DND-41 (cell line): Measurements from ENCODE around the gene KRTAP9-4.
"Not testable (repeated sequence)": the region's sequence is repeated elsewhere in the genome, so short reads cannot be mapped to it uniquely, and the experiment has no call there.

ENCODE experiments used
- ATAC-seq: fragments of 200-7000 bp; cut with Tn5 transposase; 3 replicates; pipeline ENCODE4 v1.9.1; 2021; ENCODE audit warnings: low read depth; ENCODE audit not compliant: insufficient read depth
- DNase-seq: peaks from one replicate; pipeline ENCODE4 v3.0.0-alpha.2; 2020
- H2AFZ ChIP-seq: 2 replicates; pipeline ENCODE4 v1.6.0; 2012; ENCODE audit warnings: low read depth, low read length
- H3K27ac ChIP-seq: 2 replicates; pipeline ENCODE4 v1.5.1; 2012; ENCODE audit warnings: low read length, inconsistent platforms
- H3K27me3 ChIP-seq: fragments of 200-600 bp; sonication (generic); 2 replicates; pipeline ENCODE4 v1.6.0; 2012; ENCODE audit warnings: low read length, mild to moderate bottlenecking, inconsistent platforms; ENCODE audit not compliant: insufficient read depth, poor library complexity
- H3K36me3 ChIP-seq: 2 replicates; pipeline ENCODE4 v1.5.1; 2012; ENCODE audit warnings: low read length, inconsistent platforms; ENCODE audit not compliant: insufficient read depth
- H3K4me1 ChIP-seq: 2 replicates; pipeline ENCODE4 v1.5.1; 2012; ENCODE audit warnings: mild to moderate bottlenecking, low read length; ENCODE audit not compliant: insufficient read depth
- H3K4me2 ChIP-seq: 2 replicates; pipeline ENCODE4 v1.6.0; 2012; ENCODE audit warnings: mild to moderate bottlenecking, moderate library complexity, low read length, inconsistent platforms; ENCODE audit not compliant: insufficient read depth
- H3K4me3 ChIP-seq, 2 experiments: fragments of 200-600 bp in 1 of 2; shearing (Covaris generic) in 1 of 2; 2 replicates each; pipeline ENCODE4 v1.5.1; 2012 to 2016; ENCODE audit warnings: inconsistent platforms in 2 of 2, low read length in 2 of 2, mild to moderate bottlenecking in 2 of 2, low read depth in 1 of 2, moderate library complexity in 1 of 2
- H3K79me2 ChIP-seq: 2 replicates; pipeline ENCODE4 v1.6.0; 2012; ENCODE audit warnings: low read length, inconsistent platforms; ENCODE audit not compliant: insufficient read depth
- H3K9ac ChIP-seq: 2 replicates; pipeline ENCODE4 v1.6.0; 2012; ENCODE audit warnings: low read depth, mild to moderate bottlenecking, inconsistent platforms, low read length, moderate library complexity
- H3K9me3 ChIP-seq: 2 replicates; pipeline ENCODE4 v1.5.1; 2012; ENCODE audit warnings: low read length, moderate library complexity, mild to moderate bottlenecking, inconsistent platforms; ENCODE audit not compliant: insufficient read depth, severe bottlenecking
- H4K20me1 ChIP-seq: 2 replicates; pipeline ENCODE4 v1.6.0; 2012; ENCODE audit warnings: low read length; ENCODE audit not compliant: insufficient read depth
- EZH2 ChIP-seq: IDR thresholded peaks from 3 replicates; pipeline ENCODE4 v1.6.1; 2012; ENCODE audit warnings: borderline replicate concordance, low read depth, mild to moderate bottlenecking, moderate library complexity, low read length, inconsistent platforms; ENCODE audit not compliant: severe bottlenecking
- TF ChIP-seq, protein P1 (sequence below): IDR thresholded peaks from 2 replicates; pipeline ENCODE4 v1.5.1; 2012; ENCODE audit warnings: borderline replicate concordance, low read length, moderate library complexity, mild to moderate bottlenecking; ENCODE audit not compliant: poor library complexity, severe bottlenecking; ENCODE audit errors: extremely low read depth

Gene KRTAP9-4

DNA sequence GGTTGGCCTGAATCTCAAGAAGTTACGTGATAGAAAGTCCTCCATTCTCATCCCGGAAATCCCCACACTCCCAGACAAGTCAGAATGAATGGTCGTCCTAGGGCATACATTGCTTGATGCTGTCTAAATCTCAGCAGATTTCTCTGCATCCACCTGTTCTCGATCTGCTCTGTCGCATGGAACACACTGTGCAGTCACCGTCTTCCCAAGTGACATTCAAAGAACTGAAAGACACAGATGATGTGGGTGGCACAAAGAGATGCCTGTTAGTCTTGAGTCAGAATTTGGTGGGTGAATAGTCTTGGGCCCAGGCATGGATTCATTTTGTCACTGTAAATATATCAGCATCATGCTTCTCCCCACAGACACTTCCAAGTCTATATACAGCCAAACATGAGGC lies 17.8 kb upstream of the KRTAP9-4 start:
- Histone ChIP-seq H3K9me3 (no peaks in the 10 kb centered on the region), H3K4me1 (no peaks in the 10 kb centered on the region), H3K9ac (no peak overlapping the region), H3K79me2 (no peaks in the 10 kb centered on the region), H3K36me3 (no peaks in the 10 kb centered on the region), H3K27ac (no peak overlapping the region), H4K20me1 (no peaks in the 10 kb centered on the region), H3K4me3 (no peak overlapping the region), H3K27me3 (peaks cover 13% of the 10 kb centered on the region), H2AFZ (no peak overlapping the region), H3K4me2 (no peak overlapping the region)
- DNase-seq (no peak), ATAC-seq (no peak)
- no peak for TF ChIP-seq EZH2
- TF ChIP-seq, protein P1, sequence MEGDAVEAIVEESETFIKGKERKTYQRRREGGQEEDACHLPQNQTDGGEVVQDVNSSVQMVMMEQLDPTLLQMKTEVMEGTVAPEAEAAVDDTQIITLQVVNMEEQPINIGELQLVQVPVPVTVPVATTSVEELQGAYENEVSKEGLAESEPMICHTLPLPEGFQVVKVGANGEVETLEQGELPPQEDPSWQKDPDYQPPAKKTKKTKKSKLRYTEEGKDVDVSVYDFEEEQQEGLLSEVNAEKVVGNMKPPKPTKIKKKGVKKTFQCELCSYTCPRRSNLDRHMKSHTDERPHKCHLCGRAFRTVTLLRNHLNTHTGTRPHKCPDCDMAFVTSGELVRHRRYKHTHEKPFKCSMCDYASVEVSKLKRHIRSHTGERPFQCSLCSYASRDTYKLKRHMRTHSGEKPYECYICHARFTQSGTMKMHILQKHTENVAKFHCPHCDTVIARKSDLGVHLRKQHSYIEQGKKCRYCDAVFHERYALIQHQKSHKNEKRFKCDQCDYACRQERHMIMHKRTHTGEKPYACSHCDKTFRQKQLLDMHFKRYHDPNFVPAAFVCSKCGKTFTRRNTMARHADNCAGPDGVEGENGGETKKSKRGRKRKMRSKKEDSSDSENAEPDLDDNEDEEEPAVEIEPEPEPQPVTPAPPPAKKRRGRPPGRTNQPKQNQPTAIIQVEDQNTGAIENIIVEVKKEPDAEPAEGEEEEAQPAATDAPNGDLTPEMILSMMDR = no peak

DNA sequence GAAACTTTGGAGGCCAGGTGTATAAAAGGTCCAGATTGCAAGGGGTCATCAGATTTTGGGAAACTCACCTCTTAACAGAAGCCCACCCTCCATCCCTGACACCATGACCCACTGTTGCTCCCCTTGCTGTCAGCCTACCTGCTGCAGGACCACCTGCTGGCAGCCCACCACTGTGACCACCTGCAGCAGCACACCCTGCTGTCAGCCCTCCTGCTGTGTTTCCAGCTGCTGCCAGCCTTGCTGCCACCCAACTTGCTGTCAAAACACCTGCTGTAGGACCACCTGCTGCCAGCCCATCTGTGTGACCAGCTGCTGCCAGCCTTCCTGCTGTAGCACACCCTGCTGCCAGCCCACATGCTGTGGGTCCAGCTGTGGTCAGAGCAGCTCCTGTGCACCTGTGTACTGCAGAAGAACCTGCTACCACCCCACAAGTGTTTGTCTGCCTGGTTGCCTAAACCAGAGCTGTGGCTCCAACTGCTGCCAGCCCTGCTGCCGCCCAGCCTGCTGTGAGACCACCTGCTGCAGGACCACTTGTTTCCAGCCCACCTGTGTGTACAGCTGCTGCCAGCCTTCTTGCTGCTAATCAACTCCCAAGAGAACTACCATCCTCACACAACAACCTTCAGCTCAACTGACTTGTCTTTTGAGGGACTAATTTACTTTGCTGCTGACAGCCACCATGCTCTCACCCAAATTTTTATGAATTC lies 16.9 kb upstream of the KRTAP9-4 start, which contains the start of gene KRTAP9-3:
Gene KRTAP9-3, plus strand, starts transcription at position 51 of the 707 bp plus-strand sequence. Its CDS starts 53 bp downstream, at position 104.
- H3K4me3 ChIP-seq, H3K9me3 ChIP-seq, H4K20me1 ChIP-seq, H3K4me2 ChIP-seq, H3K79me2 ChIP-seq, H3K4me1 ChIP-seq, H3K27ac ChIP-seq, DNase-seq, H3K36me3 ChIP-seq, H2AFZ ChIP-seq, ATAC-seq, H3K9ac ChIP-seq: not testable (repeated sequence)
- peaks cover 13% of the 10 kb centered on the region for H3K27me3 ChIP-seq

DNA sequence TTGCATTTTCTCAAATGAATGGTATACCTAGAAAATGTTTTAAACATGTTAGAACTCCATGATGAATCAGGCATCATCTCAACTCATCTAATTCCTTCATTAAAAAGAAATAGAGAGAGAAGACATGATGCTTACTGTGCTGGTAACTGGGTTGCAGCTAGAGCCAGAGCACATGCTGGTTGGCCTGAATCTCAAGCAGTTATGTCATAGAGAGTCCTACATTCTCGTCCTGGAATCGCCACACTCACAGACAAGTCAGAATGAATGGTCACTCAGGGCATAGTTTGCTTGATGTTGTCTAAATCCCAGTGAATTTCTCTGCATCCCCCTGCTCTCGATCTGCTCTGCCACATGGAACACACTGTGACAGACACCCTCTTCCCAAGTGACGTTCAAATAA lies 12.4 kb upstream of the KRTAP9-4 start:
- not testable (repeated sequence) for H3K4me2 ChIP-seq, H3K9me3 ChIP-seq, H3K27me3 ChIP-seq, H2AFZ ChIP-seq, H3K9ac ChIP-seq, H3K36me3 ChIP-seq, ATAC-seq, H3K27ac ChIP-seq, DNase-seq, H3K4me1 ChIP-seq, H3K79me2 ChIP-seq, H4K20me1 ChIP-seq, H3K4me3 ChIP-seq

DNA sequence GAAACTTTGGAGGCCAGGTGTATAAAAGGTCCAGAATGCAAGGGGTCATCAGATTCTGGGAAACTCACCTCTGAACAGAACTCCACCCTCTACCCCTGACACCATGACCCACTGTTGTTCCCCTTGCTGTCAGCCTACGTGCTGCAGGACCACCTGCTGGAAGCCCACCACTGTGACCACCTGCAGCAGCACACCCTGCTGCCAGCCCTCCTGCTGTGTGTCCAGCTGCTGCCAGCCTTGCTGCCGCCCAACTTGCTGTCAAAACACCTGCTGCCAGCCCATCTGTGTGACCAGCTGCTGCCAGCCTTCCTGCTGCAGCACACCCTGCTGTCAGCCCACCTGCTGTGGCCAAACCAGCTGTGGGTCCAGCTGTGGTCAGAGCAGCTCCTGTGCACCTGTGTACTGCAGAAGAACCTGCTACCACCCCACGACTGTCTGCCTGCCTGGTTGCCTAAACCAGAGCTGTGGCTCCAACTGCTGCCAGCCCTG lies 11.5 kb upstream of the KRTAP9-4 start, which contains the start of gene KRTAP9-8:
Gene KRTAP9-8, plus strand, starts transcription at position 51 of the 489 bp plus-strand sequence. Its CDS starts 53 bp downstream, at position 104.
- H4K20me1 ChIP-seq, H3K4me2 ChIP-seq, H3K4me3 ChIP-seq, DNase-seq, H3K9me3 ChIP-seq, ATAC-seq, H3K27me3 ChIP-seq, H3K27ac ChIP-seq, H3K9ac ChIP-seq, H3K79me2 ChIP-seq, H3K36me3 ChIP-seq, H3K4me1 ChIP-seq, H2AFZ ChIP-seq: not testable (repeated sequence)

DNA sequence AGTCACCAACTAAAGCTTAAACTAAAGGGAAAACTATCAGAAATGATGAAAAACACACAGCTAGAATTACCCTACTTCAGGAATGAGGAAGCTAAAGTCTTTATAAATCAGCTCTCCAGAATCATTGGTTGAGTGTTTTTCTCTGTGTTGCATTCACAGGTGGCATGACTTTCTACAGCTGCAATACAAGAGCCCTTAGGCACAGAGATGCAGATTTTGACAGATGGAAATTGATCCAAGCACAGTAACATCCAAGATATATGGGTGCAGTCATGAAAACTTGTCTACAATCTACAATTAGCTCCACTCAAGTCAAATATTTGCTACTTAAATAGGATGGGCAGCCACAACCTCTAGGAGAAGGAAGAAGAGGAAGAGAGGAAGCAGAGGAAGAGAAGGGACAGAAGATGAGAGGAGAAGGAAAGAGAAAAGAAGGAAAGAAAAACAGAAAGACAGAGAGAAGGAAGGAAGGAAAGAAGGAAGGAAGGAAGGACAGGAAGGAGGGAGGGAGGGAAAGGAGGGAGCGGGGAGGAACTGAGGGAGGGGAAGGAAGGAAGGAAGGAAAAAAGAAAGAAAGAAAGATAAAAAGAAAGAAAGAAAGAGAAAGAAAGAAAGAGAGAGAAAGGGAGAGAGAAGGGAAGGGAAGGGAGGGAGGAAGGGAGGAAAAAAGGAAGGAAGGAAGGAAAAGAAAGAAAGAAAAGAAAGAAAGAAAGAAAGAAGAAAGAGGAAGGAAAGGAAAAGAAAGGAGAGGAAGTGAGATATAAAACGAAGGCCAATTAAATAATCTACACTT lies 2.3 kb upstream of the KRTAP9-4 start:
- not testable (repeated sequence) for H3K36me3 ChIP-seq, H3K9ac ChIP-seq, H2AFZ ChIP-seq, H3K9me3 ChIP-seq, DNase-seq, ATAC-seq, H3K27ac ChIP-seq, H3K4me2 ChIP-seq, H3K4me1 ChIP-seq, H3K27me3 ChIP-seq, H4K20me1 ChIP-seq, H3K4me3 ChIP-seq, H3K79me2 ChIP-seq
